HUES48 (cell line): Measurements from ENCODE around the gene MEN1.
A peak's percentile ranks its signal among the peaks of the same experiment; 100 is the strongest.
"Not testable (repeated sequence)": the region's sequence is repeated elsewhere in the genome, so short reads cannot be mapped to it uniquely, and the experiment has no call there.

Experiments used
- H3K27ac ChIP-seq: one replicate; pipeline ENCODE4 v1.7.0; 2013; ENCODE audit warnings: low read depth, low read length, inconsistent platforms
- H3K27me3 ChIP-seq: 2 replicates; pipeline ENCODE4 v1.6.1; 2013; ENCODE audit warnings: mild to moderate bottlenecking, low read length; ENCODE audit not compliant: control insufficient read depth, insufficient read depth
- H3K36me3 ChIP-seq: 2 replicates; pipeline ENCODE4 v1.6.1; 2013; ENCODE audit warnings: low read length; ENCODE audit not compliant: control insufficient read depth, insufficient read depth
- H3K4me1 ChIP-seq: 2 replicates; pipeline ENCODE4 v1.6.1; 2013; ENCODE audit warnings: mild to moderate bottlenecking, low read length; ENCODE audit not compliant: control insufficient read depth, insufficient read depth
- H3K4me3 ChIP-seq: 2 replicates; pipeline ENCODE4 v1.5.1; 2013; ENCODE audit warnings: mild to moderate bottlenecking, low read depth, low read length
- H3K9ac ChIP-seq: 2 replicates; pipeline ENCODE4 v1.6.1; 2013; ENCODE audit warnings: mild to moderate bottlenecking, low read depth, low read length, moderate library complexity
- H3K9me3 ChIP-seq: 2 replicates; pipeline ENCODE4 v1.6.1; 2013; ENCODE audit warnings: low read length; ENCODE audit not compliant: control insufficient read depth, insufficient read depth

MEN1 gene

GRCh38 chr11:64852804-64853509, 42.6 kb upstream of the MEN1 start:
- H3K4me1 ChIP-seq = peaks cover 5% of the 10 kb centered on the region
- H3K4me3 ChIP-seq = no peak overlapping the region
- no peak overlapping the region for H3K9ac ChIP-seq
- H3K36me3 ChIP-seq = peaks cover 14% of the 10 kb centered on the region; the same call in 1 of the 2 replicates
- no peaks in the 10 kb centered on the region for H3K27me3 ChIP-seq
- H3K27ac ChIP-seq = no peak overlapping the region
- H3K9me3 ChIP-seq = no peaks in the 10 kb centered on the region

GRCh38 chr11:64851831-64852351, 41.5 kb upstream of the MEN1 start:
- Histone ChIP-seq H3K36me3 (peaks cover 11% of the 10 kb centered on the region; the same call in 1 of the 2 replicates), H3K9ac (no peak overlapping the region), H3K27ac (no peak overlapping the region), H3K4me1 (peaks cover 7% of the 10 kb centered on the region), H3K27me3 (no peaks in the 10 kb centered on the region), H3K4me3 (no peak overlapping the region), H3K9me3 (no peaks in the 10 kb centered on the region)

- H3K27ac ChIP-seq = no peak overlapping the region
- H3K9me3 ChIP-seq = no peaks in the 10 kb centered on the region
- H3K4me3 ChIP-seq = no peak overlapping the region
- H3K27me3 ChIP-seq = no peaks in the 10 kb centered on the region
- peaks cover 9% of the 10 kb centered on the region for H3K4me1 ChIP-seq
- H3K36me3 ChIP-seq = peaks cover 11% of the 10 kb centered on the region; the same call in 1 of the 2 replicates
- H3K9ac ChIP-seq = no peak overlapping the region
These were observed 40.7 kb upstream of the MEN1 start for GRCh38 chr11:64850979-64851567.

DNA sequence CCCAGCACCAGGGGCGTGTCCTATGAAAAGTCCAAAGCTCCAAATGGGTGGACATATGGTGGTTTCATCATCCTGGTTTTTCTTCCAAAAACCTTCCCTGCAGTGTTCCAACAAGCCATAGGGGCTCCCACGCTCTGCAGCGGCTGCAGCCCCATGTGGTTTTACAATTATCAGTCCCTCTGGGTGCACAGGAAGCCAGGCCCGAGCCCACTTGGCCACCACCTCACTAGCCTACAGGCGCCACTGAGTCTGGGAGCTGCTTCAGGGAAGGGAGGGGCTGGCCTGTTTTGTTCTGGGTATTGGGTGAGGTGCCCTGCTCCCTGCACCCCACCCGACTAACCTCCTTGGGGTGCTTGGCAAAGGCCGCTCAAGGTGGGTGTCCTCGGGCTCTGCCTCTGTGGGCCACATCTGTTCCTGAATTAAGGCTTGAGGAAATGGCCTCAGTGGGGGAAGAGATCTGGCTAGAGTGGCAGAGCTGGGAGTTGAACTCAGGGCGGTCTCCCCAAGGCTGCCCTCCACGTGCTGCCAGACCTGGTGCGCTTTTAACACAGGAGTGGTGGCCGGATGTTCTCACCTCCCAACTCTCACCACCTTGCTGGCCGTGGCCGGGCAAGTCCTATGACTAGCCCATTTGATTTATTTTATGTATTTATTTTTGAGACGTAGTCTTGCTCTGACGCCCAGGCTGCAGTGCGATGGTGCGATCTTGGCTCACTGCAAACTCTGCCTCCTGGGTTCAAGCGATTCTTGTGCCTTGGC, 39.4 kb upstream of the MEN1 start:
- no peaks in the 10 kb centered on the region for H3K9me3 ChIP-seq
- H3K4me3 ChIP-seq = no peak overlapping the region
- peaks cover 6% of the 10 kb centered on the region; the same call in 1 of the 2 replicates for H3K4me1 ChIP-seq
- no peaks in the 10 kb centered on the region for H3K27me3 ChIP-seq
- no peak overlapping the region for H3K9ac ChIP-seq
- no peak overlapping the region for H3K27ac ChIP-seq
- peaks cover 10% of the 10 kb centered on the region; the same call in 1 of the 2 replicates for H3K36me3 ChIP-seq

DNA sequence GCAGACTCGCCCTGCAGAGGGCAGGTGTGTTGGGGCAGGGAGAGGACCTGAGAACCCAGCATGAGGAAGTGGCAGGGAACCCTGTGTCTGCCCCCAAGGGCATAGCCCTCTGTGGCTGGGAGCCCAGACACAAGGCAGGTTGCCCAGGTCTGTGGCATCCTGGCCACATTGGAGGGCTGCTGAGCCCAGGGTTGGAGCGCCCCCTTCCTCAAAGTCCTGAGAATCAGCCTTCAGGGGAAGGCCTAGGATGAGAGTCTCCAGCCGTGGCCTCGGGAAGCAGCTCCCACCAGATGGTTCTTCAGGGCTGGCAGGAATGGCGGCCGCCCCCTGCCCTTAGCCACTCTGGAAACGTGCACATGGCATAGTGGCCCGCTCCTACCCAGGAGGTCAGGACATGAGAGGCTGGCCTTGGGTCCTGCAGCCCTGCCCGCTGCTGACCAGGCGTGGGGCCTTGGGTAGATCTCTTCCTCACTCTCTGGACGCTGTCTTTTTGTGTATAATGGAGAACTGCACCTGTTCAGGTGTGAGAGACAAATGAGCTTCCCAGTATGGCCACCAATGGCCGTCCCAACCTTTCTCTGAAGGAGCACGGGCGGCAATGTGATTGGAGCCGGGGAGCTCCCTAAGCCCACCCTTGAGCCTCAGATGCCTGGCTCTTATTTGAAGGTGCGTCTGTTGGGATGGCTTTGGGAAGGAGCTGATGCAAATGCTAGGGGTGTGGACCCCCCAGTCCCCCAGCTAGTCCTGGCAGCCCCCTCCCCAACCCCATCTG, 38.7 kb upstream of the MEN1 start:
- Histone ChIP-seq H3K9me3 (no peaks in the 10 kb centered on the region), H3K27ac (no peak overlapping the region), H3K9ac (no peak overlapping the region), H3K4me3 (no peak overlapping the region), H3K4me1 (peaks cover 7% of the 10 kb centered on the region; the same call in 1 of the 2 replicates), H3K36me3 (0 out of 2 replicates have a peak, but pooled peaks cover 5% of the 10 kb centered on the region), H3K27me3 (no peaks in the 10 kb centered on the region)

- no peak overlapping the region for H3K27ac ChIP-seq
- H3K4me1 ChIP-seq = peaks cover 10% of the 10 kb centered on the region; the same call in 1 of the 2 replicates
- no peak overlapping the region for H3K9ac ChIP-seq
- no peaks in the 10 kb centered on the region for H3K27me3 ChIP-seq
- no peak overlapping the region for H3K4me3 ChIP-seq
- H3K9me3 ChIP-seq = no peaks in the 10 kb centered on the region
- no peaks in the 10 kb centered on the region for H3K36me3 ChIP-seq
These were observed 38.0 kb upstream of the MEN1 start for GRCh38 chr11:64848214-64848825.

DNA sequence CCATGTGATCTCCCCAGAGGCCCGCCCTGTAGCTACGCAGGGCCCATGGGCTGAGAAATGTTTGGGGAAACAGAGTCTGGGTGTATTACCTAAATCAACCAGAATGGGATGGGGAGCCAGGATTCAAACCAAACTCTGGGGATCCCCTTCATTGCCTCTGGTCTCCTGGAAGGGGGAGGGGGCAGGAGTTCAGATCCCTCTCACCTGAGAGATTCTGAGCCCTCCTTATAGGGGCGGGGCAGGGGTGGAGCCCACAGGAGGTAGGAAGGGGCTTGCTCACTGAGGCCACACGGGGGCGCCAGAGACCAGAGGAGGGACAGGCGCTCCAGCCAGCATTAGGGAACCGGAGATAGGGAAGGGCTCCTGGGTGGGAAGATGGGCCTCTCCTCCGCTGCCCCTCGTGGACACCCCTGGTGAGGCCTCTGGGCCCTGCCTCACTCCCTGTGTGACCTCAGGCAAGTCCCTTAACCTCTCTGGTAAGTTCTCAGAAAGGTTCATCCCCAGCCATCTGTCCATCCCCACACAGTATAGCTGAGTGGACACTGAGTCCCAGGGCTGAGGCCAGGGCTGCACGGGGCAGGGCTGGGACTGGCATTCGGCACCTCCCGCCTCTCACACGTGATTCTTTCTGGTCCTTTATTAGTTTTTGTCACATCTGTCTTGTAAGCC, 36.8 kb upstream of the MEN1 start:
- H3K9me3 ChIP-seq = no peaks in the 10 kb centered on the region
- H3K36me3 ChIP-seq = no peaks in the 10 kb centered on the region
- H3K4me3 ChIP-seq = no peak overlapping the region
- H3K9ac ChIP-seq = no peak overlapping the region
- peaks cover 22% of the 10 kb centered on the region for H3K4me1 ChIP-seq
- H3K27me3 ChIP-seq = no peaks in the 10 kb centered on the region
- no peak overlapping the region for H3K27ac ChIP-seq

DNA sequence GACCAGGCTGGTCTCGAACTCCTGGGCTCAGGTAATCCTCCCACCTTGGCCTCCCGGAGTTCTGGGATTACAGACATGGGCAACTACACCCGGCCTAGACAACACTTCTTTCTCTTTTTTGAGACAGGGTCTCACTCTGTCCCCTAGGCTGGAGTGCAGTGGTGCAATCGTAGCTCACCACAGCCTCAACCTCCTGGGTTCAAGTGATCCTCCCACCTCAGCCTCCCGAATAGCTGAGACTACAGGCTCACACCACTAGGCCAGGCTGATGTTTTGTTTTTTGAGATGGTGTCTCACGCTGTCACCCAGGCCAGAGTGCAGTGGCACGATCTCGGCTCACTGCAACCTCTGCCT, 35.4 kb upstream of the MEN1 start:
- not testable (repeated sequence) for H3K4me3 ChIP-seq, H3K27ac ChIP-seq, H3K9me3 ChIP-seq, H3K36me3 ChIP-seq, H3K27me3 ChIP-seq, H3K9ac ChIP-seq
- peaks cover 26% of the 10 kb centered on the region for H3K4me1 ChIP-seq

DNA sequence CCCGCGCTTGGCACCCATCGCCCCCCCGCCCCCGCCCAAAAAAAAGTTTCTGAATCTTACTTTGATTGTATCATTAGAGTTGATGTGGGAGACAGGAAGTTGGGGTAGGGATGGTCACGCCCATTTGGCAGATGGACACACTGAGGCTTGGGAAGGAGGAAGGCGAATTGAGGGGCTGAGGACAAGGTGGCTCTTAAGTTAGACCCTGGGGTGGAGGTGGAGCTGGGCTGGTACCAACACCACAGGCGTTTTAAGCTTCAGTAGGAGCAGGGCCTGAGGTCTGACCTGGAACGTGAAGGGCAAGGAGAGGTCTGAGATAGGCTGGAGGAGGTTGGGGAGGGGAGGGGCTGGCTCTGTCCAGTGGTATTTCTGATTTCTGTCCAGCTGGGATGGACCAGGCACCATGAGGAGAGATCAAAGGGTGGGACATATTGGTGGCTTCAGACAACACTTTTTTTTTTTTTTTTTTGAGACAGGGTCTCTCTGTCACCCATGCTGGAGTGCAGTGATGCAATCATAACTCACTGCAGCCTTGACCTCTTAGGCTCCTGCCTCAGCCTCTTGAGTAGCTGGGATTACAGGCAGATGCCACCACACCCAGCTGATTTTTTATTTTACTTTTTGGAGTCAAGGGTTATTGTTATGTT, 34.9 kb upstream of the MEN1 start:
- Histone ChIP-seq H3K4me1 (peaks cover 26% of the 10 kb centered on the region), H3K36me3 (0 out of 2 replicates have a peak, but pooled peaks cover 2% of the 10 kb centered on the region), H3K27ac (peak overlapping the region; percentile 83), H3K27me3 (no peaks in the 10 kb centered on the region), H3K9ac (no peak overlapping the region), H3K4me3 (peak overlapping the region; percentile 91), H3K9me3 (no peaks in the 10 kb centered on the region)
